GF-D8 (cell line): ENCODE results near the gene CDC42BPA.
"Not testable (repeated sequence)": the region's sequence is repeated elsewhere in the genome, so short reads cannot be mapped to it uniquely, and the experiment has no call there.

Experiments
- DNase-seq: peaks from one replicate; lab custom pipeline; 2025; lab: John Stamatoyannopoulos, UW

The CDC42BPA gene

GRCh38 chr1:227125929-227126545, 192.3 kb downstream of the CDC42BPA start:
- DNase-seq, result no peak

- DNase-seq, result no peak
Observed at GRCh38 chr1:227124473-227124872, 193.8 kb downstream of the CDC42BPA start.

GRCh38 chr1:227120826-227121225, 197.5 kb downstream of the CDC42BPA start:
- no peak for DNase-seq

- DNase-seq, result no peak
Observed at GRCh38 chr1:227112538-227112937, 205.8 kb downstream of the CDC42BPA start.

GRCh38 chr1:227111782-227112181, 206.5 kb downstream of the CDC42BPA start:
- DNase-seq, result no peak

GRCh38 chr1:227105291-227105690, 213.0 kb downstream of the CDC42BPA start:
- DNase-seq, result not testable (repeated sequence)

- no peak for DNase-seq
Observed at GRCh38 chr1:227102056-227102455, 216.2 kb downstream of the CDC42BPA start.

- DNase-seq, result no peak
Observed at GRCh38 chr1:227094249-227094966, 223.9 kb downstream of the CDC42BPA start.

- no peak for DNase-seq
Observed at GRCh38 chr1:227093309-227093708, 225.0 kb downstream of the CDC42BPA start.

GRCh38 chr1:227092069-227092468, 226.2 kb downstream of the CDC42BPA start:
- no peak for DNase-seq

GRCh38 chr1:227086636-227087035, 231.7 kb downstream of the CDC42BPA start:
- DNase-seq, result no peak

- no peak for DNase-seq
Observed at GRCh38 chr1:227082999-227083746, 235.1 kb downstream of the CDC42BPA start.

GRCh38 chr1:227077783-227078182, 240.5 kb downstream of the CDC42BPA start:
- no peak for DNase-seq

GRCh38 chr1:227073786-227074185, 244.5 kb downstream of the CDC42BPA start:
- DNase-seq, result no peak

- DNase-seq, result no peak
Observed at GRCh38 chr1:227072991-227073390, 245.3 kb downstream of the CDC42BPA start.

- DNase-seq, result no peak
Observed at GRCh38 chr1:227071895-227072587, 246.3 kb downstream of the CDC42BPA start.

GRCh38 chr1:227070638-227071285, 247.5 kb downstream of the CDC42BPA start:
- no peak for DNase-seq

- DNase-seq, result no peak
Observed at GRCh38 chr1:227069490-227069889, 248.8 kb downstream of the CDC42BPA start.

- no peak for DNase-seq
Observed at GRCh38 chr1:227068883-227069282, 249.4 kb downstream of the CDC42BPA start.

- no peak for DNase-seq
Observed at GRCh38 chr1:227066999-227067398, 251.3 kb downstream of the CDC42BPA start.

GRCh38 chr1:227065311-227065710, 253.0 kb downstream of the CDC42BPA start:
- DNase-seq, result no peak

GRCh38 chr1:227062306-227062705, 256.0 kb downstream of the CDC42BPA start:
- DNase-seq, result no peak
